Stimulated activated CD4-positive, alpha-beta T cell treated with anti-CD3 and anti-CD28 coated beads, Interleukin-12 subunit alpha, Interleukin-12 subunit beta, amount 100 ng/mL, for 24 hours (primary cell): ENCODE results near the gene SLC17A9.

ENCODE experiments used
- DNase-seq, 2 experiments: peaks; one replicate each; pipeline ENCODE4 v3.0.0-alpha.2; 2020; ENCODE audit warnings: low read depth in 2 of 2

The SLC17A9 gene

GRCh38 chr20:62952373-62952967, at the start of gene SLC17A9:
Gene SLC17A9 (plus strand): TSS chr20:62952709. CDS start chr20:62952831, 122 bp downstream.
- peak in 1 of 2 experiments; percentile 41 for DNase-seq

- DNase-seq = no peak
These were observed 49.4 kb upstream of the SLC17A9 start for GRCh38 chr20:62902926-62903615.

GRCh38 chr20:62905536-62906117, 46.9 kb upstream of the SLC17A9 start:
- DNase-seq = no peak

- DNase-seq = no peak
These were observed 46.3 kb upstream of the SLC17A9 start for GRCh38 chr20:62906209-62906608.

GRCh38 chr20:62906647-62907375, 45.7 kb upstream of the SLC17A9 start:
- DNase-seq = no peak

GRCh38 chr20:62907384-62908317, 44.9 kb upstream of the SLC17A9 start:
- no peak for DNase-seq

GRCh38 chr20:62908971-62909791, 43.3 kb upstream of the SLC17A9 start:
- DNase-seq = no peak

GRCh38 chr20:62910217-62910766, 42.2 kb upstream of the SLC17A9 start:
- DNase-seq = no peak

- no peak for DNase-seq
These were observed 41.6 kb upstream of the SLC17A9 start for GRCh38 chr20:62910777-62911497.

GRCh38 chr20:62911701-62912280, 40.7 kb upstream of the SLC17A9 start:
- no peak for DNase-seq

- no peak for DNase-seq
These were observed 39.4 kb upstream of the SLC17A9 start for GRCh38 chr20:62913043-62913630.

- no peak for DNase-seq
These were observed 38.1 kb upstream of the SLC17A9 start for GRCh38 chr20:62914436-62914835.

- DNase-seq = no peak
These were observed 37.5 kb upstream of the SLC17A9 start for GRCh38 chr20:62914970-62915457.

GRCh38 chr20:62916703-62917476, 35.6 kb upstream of the SLC17A9 start:
- DNase-seq = no peak

- no peak for DNase-seq
These were observed 34.8 kb upstream of the SLC17A9 start for GRCh38 chr20:62917720-62918119.

GRCh38 chr20:62918147-62918546, 34.4 kb upstream of the SLC17A9 start:
- DNase-seq = no peak

GRCh38 chr20:62918831-62919230, 33.7 kb upstream of the SLC17A9 start:
- no peak for DNase-seq
